Measurements from ENCODE around the gene PSMD13.
"Not testable (repeated sequence)": the region's sequence is repeated elsewhere in the genome, so short reads cannot be mapped to it uniquely, and the experiment has no call there.

PSMD13 gene

DNA sequence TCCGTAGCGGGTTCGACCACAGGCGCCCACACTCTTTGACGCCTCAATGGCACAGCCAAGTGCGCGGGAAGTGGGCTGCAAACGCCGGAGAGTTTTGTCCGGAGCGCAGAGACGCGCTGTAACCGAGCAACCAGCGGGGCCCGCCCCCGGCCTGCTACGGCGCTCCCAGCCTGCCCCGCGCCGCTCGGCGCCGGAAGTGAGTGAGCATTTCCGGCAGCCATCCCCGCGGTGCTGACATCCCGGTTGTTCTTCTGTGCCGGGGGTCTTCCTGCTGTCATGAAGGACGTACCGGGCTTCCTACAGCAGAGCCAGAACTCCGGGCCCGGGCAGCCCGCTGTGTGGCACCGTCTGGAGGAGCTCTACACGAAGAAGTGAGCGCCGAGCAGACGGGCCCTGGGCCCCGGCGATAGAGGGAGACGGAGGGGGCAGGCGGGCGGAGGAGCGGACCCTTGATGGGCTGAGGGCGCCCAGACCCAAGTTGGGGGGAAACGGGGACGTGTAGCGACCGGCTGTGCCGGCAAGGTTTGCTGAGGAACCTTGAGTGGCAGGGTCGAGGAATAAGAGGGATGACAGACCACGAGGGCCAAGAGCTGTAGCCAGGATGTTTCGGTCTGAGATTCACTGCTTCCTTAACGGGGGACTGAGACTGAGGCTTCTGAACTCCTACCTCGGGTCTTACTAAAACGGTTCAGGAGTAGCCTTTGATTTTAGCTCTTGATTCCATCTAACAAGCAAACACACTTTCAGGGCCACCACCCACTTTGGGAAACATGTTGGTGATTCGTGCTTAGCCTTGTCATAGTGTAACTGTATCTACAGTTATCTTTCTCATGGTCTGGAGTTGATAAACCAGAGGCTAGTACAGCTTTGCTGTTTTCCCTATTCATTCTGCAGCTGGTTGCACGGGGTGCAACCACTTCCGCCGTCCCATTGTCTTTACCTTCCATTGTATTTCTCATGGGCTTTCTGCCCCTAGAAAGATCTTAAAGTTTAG lies at the start of gene PSMD13:
TSS of gene PSMD13 (plus strand) at position 203 of the 994 bp plus-strand sequence. CDS start at position 277, 74 bp downstream.
- Mint-ChIP-seq H3K4me3 (peak within 1 kb of the TSS; percentile 98), H3K36me3 (ENCODE audit: low read depth) (peaks cover 20% of the 10 kb centered on the region), H3K27ac (peak within 1 kb of the TSS; percentile 99), H3K4me1 (ENCODE audit: low read depth) (peaks cover 39% of the 10 kb centered on the region), H3K27me3 (ENCODE audit: low read depth) (no peaks in the 10 kb centered on the region), H3K9me3 (no peaks in the 10 kb centered on the region)
- DNase-seq (ENCODE audit: low spot score), result peak; percentile 92

DNA sequence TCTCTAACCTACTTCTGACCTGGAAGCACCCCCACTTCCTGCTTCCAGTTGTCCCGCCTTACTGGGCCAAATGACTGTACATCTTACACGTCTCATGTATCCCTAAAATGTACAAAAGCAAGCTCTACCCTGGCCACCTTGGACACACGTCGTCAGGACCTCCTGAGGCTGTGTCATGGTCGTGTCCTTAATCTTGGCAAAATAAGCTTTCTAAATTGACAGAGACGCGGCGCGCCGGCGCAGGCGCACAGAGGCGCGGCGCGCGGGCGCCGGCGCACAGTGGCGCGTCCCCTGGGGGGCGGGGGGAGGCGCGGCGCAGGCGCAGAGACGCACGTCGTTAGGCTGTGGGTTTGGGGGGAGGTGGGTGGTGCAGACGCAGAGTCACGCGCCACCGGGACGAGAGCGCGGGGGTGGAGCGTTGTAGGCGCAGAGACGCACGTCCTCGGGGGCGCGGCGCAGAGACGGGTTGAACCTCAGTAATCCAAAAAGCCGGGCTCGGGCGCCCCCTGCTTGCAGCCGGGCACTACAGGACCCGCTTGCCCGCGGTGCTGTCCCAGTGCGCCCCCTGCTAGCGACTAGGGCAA lies 47.5 kb upstream of the PSMD13 start:
- H3K4me1 Mint-ChIP-seq (ENCODE audit: low read depth); H3K9me3 Mint-ChIP-seq; H3K36me3 Mint-ChIP-seq (ENCODE audit: low read depth); H3K4me3 Mint-ChIP-seq; H3K27me3 Mint-ChIP-seq (ENCODE audit: low read depth); DNase-seq (ENCODE audit: low spot score); H3K27ac Mint-ChIP-seq: not testable (repeated sequence)

DNA sequence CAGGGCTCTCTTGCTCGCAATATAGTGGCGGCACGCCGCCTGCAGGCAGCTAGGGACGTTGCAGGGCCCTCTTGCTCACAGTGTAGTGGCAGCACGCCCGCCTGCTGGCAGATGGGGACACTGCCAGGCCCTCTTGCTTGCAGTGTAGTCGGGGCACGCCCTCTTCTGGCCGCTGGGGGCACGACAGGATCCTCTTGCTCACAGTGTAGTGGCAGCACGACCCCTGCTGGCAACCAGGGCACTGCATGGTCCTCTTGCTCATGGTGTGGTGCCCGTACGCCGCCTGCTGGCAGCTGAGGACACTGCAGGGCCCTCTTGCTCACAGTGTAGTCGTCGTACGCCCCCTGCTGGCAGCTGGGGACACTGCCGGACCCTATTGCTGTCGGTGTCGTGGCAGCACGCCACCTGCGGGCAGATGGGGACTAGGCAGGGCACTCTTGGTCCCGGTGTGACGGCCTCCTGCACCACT lies 46.9 kb upstream of the PSMD13 start:
- not testable (repeated sequence) for H3K4me1 Mint-ChIP-seq (ENCODE audit: low read depth); H3K27me3 Mint-ChIP-seq (ENCODE audit: low read depth); H3K27ac Mint-ChIP-seq; H3K36me3 Mint-ChIP-seq (ENCODE audit: low read depth); H3K9me3 Mint-ChIP-seq; H3K4me3 Mint-ChIP-seq
- DNase-seq (ENCODE audit: low spot score), result peak; percentile 30

GRCh38 chr11:190546-190945 lies 46.2 kb upstream of the PSMD13 start:
- H3K36me3 Mint-ChIP-seq (ENCODE audit: low read depth); H3K4me3 Mint-ChIP-seq; H3K27ac Mint-ChIP-seq; H3K4me1 Mint-ChIP-seq (ENCODE audit: low read depth); DNase-seq (ENCODE audit: low spot score); H3K9me3 Mint-ChIP-seq; H3K27me3 Mint-ChIP-seq (ENCODE audit: low read depth): not testable (repeated sequence)

GRCh38 chr11:191490-192478 lies 45.0 kb upstream of the PSMD13 start:
- DNase-seq (ENCODE audit: low spot score), result peak; percentile 55
- Mint-ChIP-seq H3K4me3 (peak overlapping the region; percentile 63), H3K27ac (peak overlapping the region; percentile 94)
- H3K27me3 Mint-ChIP-seq (ENCODE audit: low read depth); H3K9me3 Mint-ChIP-seq; H3K4me1 Mint-ChIP-seq (ENCODE audit: low read depth); H3K36me3 Mint-ChIP-seq (ENCODE audit: low read depth): not testable (repeated sequence)

DNA sequence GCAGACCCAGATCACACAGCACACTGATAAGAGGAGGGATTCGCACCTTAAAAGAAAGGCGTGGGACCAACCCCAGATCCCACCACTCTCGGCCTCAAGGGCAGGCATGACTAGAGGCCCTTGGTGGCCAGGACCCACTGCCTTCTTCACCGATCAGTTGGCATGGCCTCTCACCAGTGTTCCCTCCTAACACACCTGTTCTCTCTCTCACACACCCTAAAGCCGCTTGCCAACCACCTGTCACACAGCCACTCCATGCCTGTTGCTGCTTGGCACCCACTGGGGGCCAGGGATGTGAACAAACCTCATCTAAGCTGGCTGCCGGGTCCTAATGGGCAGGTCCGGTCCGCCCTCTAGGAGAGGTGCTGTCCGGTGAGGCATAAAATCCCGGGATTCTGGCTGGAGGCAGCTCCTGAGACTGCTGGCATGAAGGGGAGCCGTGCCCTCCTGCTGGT lies 44.1 kb upstream of the PSMD13 start, which contains the start of gene SCGB1C1:
TSS of gene SCGB1C1 (plus strand) at position 405 of the 455 bp plus-strand sequence. CDS start at position 427, 22 bp downstream.
- H3K4me1 Mint-ChIP-seq (ENCODE audit: low read depth); DNase-seq (ENCODE audit: low spot score); H3K27me3 Mint-ChIP-seq (ENCODE audit: low read depth); H3K9me3 Mint-ChIP-seq; H3K36me3 Mint-ChIP-seq (ENCODE audit: low read depth): not testable (repeated sequence)
- Mint-ChIP-seq H3K4me3 (peak within 1 kb of the TSS; percentile 42), H3K27ac (peak within 1 kb of the TSS; percentile 70)

DNA sequence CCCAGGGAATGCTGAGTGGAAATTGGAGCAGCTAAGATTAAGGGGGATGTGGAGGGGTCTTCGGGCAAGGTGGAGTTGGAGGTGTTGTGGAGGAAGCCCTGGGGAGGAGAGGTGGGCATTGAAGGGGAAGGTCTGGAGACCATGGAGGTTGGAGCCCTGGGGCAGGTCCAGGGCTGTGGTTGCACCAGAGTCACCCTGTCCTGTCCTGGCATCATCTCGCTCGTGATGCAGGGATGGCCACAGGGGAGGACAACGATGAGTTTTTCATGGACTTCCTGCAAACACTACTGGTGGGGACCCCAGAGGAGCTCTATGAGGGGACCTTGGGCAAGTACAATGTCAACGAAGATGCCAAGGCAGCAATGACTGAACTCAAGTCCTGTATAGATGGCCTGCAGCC lies 43.3 kb upstream of the PSMD13 start:
- H3K4me3 Mint-ChIP-seq; H3K27me3 Mint-ChIP-seq (ENCODE audit: low read depth); H3K9me3 Mint-ChIP-seq; H3K36me3 Mint-ChIP-seq (ENCODE audit: low read depth); H3K27ac Mint-ChIP-seq; H3K4me1 Mint-ChIP-seq (ENCODE audit: low read depth); DNase-seq (ENCODE audit: low spot score): not testable (repeated sequence)

DNA sequence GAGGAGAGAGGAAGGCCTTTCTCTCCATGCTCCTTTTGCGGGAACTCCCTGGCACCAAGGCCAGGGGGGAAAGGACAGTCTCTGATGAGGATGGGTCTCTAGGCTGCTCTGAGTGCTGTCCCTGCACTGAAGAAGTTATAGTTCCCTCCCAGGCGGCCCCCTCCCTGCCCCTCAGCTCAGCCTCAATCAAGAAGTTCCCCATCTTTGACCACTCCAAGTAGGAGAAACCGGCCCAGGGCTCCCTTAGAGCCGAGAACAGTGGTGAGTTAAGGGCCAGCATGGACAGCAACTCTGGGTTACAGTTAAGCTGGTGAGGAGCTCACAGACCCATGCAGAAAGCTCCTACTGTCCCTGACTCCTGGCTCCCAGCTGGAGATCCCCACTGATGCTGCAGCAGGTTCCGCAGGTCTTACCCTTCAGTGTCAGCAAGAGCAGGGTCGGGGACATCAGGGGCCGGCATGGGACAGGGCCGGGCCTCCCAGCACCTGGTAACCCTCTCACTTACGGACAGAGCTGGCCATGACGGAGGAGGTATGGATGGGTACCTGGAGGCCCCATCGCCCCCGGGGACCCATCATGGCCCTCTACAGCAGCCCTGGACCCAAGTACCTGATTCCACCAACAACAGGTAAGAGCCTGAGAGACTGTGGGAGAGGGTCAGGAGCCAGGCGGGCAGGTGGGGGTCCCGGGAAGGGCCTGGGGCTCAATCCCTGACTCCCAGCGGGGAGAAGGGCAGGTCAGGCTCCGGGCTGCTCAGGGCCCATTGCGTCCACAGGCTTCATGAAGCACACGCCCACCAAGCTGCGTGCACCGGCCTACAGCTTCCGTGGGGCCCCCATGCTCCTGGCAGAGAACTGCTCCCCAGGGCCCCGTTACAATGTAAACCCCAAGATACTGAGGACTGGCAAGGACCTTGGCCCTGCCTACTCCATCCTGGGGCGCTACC lies 39.7 kb upstream of the PSMD13 start:
- Mint-ChIP-seq H3K9me3 (no peaks in the 10 kb centered on the region), H3K27me3 (ENCODE audit: low read depth) (peaks cover 2% of the 10 kb centered on the region), H3K36me3 (ENCODE audit: low read depth) (no peaks in the 10 kb centered on the region), H3K4me1 (ENCODE audit: low read depth) (peaks cover 12% of the 10 kb centered on the region), H3K27ac (no peak overlapping the region), H3K4me3 (no peak overlapping the region)
- peak; percentile 3 for DNase-seq (ENCODE audit: low spot score)

DNA sequence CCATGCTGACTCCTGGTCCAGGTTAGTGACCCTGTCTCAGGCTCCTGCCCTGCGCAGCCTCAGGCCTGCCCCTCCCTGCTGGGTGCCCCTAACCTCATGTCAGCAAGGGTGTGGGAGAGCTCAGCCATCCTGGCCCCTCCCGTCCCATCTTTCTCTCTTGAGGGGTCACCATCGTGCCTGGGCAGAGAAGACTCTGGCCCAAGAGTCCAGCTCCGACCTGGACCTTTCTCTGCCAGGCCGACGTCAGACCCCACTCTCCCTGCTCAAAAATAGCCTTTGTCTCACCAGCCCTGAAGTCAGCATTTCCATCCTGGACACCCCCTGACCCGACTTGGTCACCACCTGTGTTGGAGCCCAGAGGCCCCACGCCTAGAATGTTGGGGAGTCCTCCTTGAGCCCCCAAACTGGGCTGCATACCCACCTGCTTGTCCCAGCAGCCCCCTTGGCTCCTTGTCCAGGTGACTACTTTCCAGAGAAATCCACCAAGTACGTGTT lies 39.0 kb upstream of the PSMD13 start:
- Mint-ChIP-seq H3K27ac (no peak overlapping the region), H3K27me3 (ENCODE audit: low read depth) (peaks cover 2% of the 10 kb centered on the region), H3K4me3 (no peak overlapping the region), H3K4me1 (ENCODE audit: low read depth) (peaks cover 15% of the 10 kb centered on the region), H3K9me3 (no peaks in the 10 kb centered on the region), H3K36me3 (ENCODE audit: low read depth) (peaks cover under 1% of the 10 kb centered on the region)
- DNase-seq (ENCODE audit: low spot score), result no peak

DNA sequence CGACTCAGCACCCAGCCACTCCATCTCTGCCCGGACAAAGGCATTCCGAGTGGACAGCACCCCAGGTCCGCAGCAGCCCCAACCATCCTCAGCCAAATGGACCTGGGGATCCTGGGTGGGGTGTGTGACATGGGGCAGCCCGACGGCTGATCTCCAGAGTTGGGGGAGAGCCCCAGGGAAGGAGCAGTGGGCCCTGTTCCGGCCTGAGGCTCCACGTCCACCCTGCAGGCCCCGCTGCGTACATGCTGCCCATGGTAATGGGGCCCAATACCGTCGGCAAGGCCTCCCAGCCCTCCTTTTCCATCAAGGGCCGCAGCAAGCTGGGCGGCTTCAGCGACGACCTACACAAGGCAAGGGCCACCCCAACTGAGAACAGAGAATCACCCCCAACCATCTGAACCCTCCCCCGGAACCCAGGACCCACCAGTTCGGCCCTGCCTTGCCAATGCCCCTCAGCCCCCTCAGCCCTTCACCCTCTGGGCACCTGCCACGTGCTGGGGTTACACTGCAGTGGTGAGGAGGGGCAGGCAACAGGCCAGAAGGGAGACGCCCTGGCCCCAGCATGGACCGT lies 38.5 kb upstream of the PSMD13 start:
- Mint-ChIP-seq H3K4me1 (ENCODE audit: low read depth) (peaks cover 21% of the 10 kb centered on the region), H3K27ac (peak overlapping the region; percentile 24), H3K36me3 (ENCODE audit: low read depth) (peaks cover 6% of the 10 kb centered on the region), H3K4me3 (no peak overlapping the region), H3K27me3 (ENCODE audit: low read depth) (peaks cover 2% of the 10 kb centered on the region), H3K9me3 (no peaks in the 10 kb centered on the region)
- no peak for DNase-seq (ENCODE audit: low spot score)

- no peak overlapping the region for H3K27ac Mint-ChIP-seq
- DNase-seq (ENCODE audit: low spot score), result no peak
- no peak overlapping the region for H3K4me3 Mint-ChIP-seq
These were observed 37.7 kb upstream of the PSMD13 start for GRCh38 chr11:199004-199581.

DNA sequence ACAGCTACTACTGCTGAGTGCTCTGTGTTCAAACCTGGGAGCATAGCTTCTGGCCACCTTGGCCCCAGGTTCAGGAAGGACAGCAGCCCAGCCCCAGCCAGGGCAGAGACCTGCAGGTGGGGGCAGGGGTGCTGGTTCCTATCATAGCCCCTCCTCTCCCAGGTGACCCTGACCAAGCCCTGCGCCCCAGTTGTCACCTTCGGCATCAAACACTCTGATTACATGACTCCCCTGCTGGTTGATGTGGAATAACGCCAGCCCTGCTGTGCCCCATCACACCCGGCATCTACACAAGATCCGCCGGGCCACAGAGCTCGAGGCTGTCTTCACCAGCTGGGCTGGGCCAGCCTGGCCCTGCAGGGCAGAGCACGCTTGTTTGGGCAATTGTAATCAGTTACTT lies 37.0 kb upstream of the PSMD13 start:
- Mint-ChIP-seq H3K36me3 (ENCODE audit: low read depth) (peaks cover 14% of the 10 kb centered on the region), H3K27ac (no peak overlapping the region), H3K4me3 (no peak overlapping the region), H3K9me3 (no peaks in the 10 kb centered on the region), H3K27me3 (ENCODE audit: low read depth) (no peaks in the 10 kb centered on the region), H3K4me1 (ENCODE audit: low read depth) (peaks cover 24% of the 10 kb centered on the region)
- peak; percentile 3 for DNase-seq (ENCODE audit: low spot score)

More at GRCh38 chr11:199004-199581, 37.7 kb upstream of the PSMD13 start:
- peaks cover 24% of the 10 kb centered on the region for H3K4me1 Mint-ChIP-seq (ENCODE audit: low read depth)
- peaks cover 11% of the 10 kb centered on the region for H3K36me3 Mint-ChIP-seq (ENCODE audit: low read depth)
- H3K27me3 Mint-ChIP-seq (ENCODE audit: low read depth), result no peaks in the 10 kb centered on the region
- H3K9me3 Mint-ChIP-seq, result no peaks in the 10 kb centered on the region

Data from T-helper 2 cell treated with Interferon-gamma antibody and Interleukin-4, amounts not matched to agents 5 μg/mL and 100 μg/mL, for 36 hours (primary cell).